ENCODE measurements around the gene TNFRSF8. TPM values are rescaled to one million over a fixed set of nuclear protein-coding genes. Genes with fewer than 3 reads are reported as not detected.

TNFRSF8 gene
- total and polyA plus RNA-seq, 9 of the 15 experiments (the other 6 are each of a cell fraction or from before 2014, with no cell fraction given): 3.5 to 38.4 (median 17.1) TPM

- TF ChIP-seq ATF2 (CRISPR knock-in tag; IDR thresholded peaks at IDR 0.05) (no peak), BRF1 (IDR thresholded peaks at IDR 0.05; ENCODE audit: borderline replicate concordance, extremely low read depth, insufficient read length) (no peak), CBX5 (IDR thresholded peaks at IDR 0.05; ENCODE audit: borderline replicate concordance, low read depth) (no peak), FOXA3 (CRISPR knock-in tag; conservative IDR thresholded peaks at IDR 0.05 in 1 of 2, IDR thresholded peaks at IDR 0.05 in 1 of 2) (no peak), TARDBP (IDR thresholded peaks at IDR 0.05) (peak; percentile 55; the same call in 1 of the 2 replicates), PREB (CRISPR knock-in tag; IDR thresholded peaks at IDR 0.05) (no peak), TAF1 (IDR thresholded peaks at IDR 0.05; ENCODE audit: control insufficient read depth, extremely low read depth, insufficient read depth, low read length, severe bottlenecking) (no peak), HLTF (IDR thresholded peaks at IDR 0.05) (no peak), TCF7 (IDR thresholded peaks at IDR 0.05; ENCODE audit: borderline replicate concordance) (no peak), RFX1 (IDR thresholded peaks at IDR 0.05) (no peak), HDAC2 (IDR thresholded peaks at IDR 0.05) (peak; percentile 71; the same call in 1 of the 2 replicates), GATAD2A (IDR thresholded peaks at IDR 0.05) (no peak), CEBPB (tag; IDR thresholded peaks at IDR 0.05) (no peak), PTRF (tag; IDR thresholded peaks at IDR 0.05) (no peak), MYC (IDR thresholded peaks at IDR 0.05; ENCODE audit: low read depth, low read length) (peak; percentile 30; the same call in 1 of the 2 replicates), MYC (CRISPR knock-in tag; IDR thresholded peaks at IDR 0.05; ENCODE audit: borderline replicate concordance, low read depth) (no peak), ZBTB1 (CRISPR knock-in tag; IDR thresholded peaks at IDR 0.05; ENCODE audit: borderline replicate concordance, low read depth) (no peak), KAT2B (IDR thresholded peaks at IDR 0.05; ENCODE audit: low read depth, low read length) (no peak), ZBTB9 (CRISPR knock-in tag; IDR thresholded peaks at IDR 0.05) (no peak)
- TF ChIP-seq, protein P1, sequence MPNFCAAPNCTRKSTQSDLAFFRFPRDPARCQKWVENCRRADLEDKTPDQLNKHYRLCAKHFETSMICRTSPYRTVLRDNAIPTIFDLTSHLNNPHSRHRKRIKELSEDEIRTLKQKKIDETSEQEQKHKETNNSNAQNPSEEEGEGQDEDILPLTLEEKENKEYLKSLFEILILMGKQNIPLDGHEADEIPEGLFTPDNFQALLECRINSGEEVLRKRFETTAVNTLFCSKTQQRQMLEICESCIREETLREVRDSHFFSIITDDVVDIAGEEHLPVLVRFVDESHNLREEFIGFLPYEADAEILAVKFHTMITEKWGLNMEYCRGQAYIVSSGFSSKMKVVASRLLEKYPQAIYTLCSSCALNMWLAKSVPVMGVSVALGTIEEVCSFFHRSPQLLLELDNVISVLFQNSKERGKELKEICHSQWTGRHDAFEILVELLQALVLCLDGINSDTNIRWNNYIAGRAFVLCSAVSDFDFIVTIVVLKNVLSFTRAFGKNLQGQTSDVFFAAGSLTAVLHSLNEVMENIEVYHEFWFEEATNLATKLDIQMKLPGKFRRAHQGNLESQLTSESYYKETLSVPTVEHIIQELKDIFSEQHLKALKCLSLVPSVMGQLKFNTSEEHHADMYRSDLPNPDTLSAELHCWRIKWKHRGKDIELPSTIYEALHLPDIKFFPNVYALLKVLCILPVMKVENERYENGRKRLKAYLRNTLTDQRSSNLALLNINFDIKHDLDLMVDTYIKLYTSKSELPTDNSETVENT (CRISPR knock-in tag; IDR thresholded peaks at IDR 0.05): 0 out of 2 replicates have a peak, but pooled peaks have one; percentile 13
- TF ChIP-seq, protein P2, sequence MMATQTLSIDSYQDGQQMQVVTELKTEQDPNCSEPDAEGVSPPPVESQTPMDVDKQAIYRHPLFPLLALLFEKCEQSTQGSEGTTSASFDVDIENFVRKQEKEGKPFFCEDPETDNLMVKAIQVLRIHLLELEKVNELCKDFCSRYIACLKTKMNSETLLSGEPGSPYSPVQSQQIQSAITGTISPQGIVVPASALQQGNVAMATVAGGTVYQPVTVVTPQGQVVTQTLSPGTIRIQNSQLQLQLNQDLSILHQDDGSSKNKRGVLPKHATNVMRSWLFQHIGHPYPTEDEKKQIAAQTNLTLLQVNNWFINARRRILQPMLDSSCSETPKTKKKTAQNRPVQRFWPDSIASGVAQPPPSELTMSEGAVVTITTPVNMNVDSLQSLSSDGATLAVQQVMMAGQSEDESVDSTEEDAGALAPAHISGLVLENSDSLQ (IDR thresholded peaks at IDR 0.05): peak; percentile 76
- TF ChIP-seq, protein P3, sequence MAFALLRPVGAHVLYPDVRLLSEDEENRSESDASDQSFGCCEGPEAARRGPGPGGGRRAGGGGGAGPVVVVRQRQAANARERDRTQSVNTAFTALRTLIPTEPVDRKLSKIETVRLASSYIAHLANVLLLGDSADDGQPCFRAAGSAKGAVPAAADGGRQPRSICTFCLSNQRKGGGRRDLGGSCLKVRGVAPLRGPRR (CRISPR knock-in tag; IDR thresholded peaks at IDR 0.05): no peak
Observed at GRCh38 chr1:12052008-12052573, 11.0 kb upstream of the TNFRSF8 start (continued).
